Measurements from ENCODE around the gene A2M.
A peak's percentile ranks its signal among the peaks of the same experiment; 100 is the strongest.

Gene A2M

GRCh38 chr12:9120487-9121184, 4.9 kb upstream of the A2M start:
- peaks cover 32% of the 10 kb centered on the region for H3K4me1 ChIP-seq (ENCODE audit: low read length)
- H4K20me1 ChIP-seq (ENCODE audit: insufficient read depth, low read length) = no peaks in the 10 kb centered on the region

GRCh38 chr12:9118158-9118557, 2.4 kb upstream of the A2M start:
- H4K20me1 ChIP-seq (ENCODE audit: insufficient read depth, low read length) = no peaks in the 10 kb centered on the region
- H2AFZ ChIP-seq (ENCODE audit: low read depth, low read length) = no peak overlapping the region
- H3K27ac ChIP-seq (ENCODE audit: low read length) = peak overlapping the region; percentile 68
- peak overlapping the region; percentile 23; the same call in 1 of the 2 replicates for H3K4me3 ChIP-seq (ENCODE audit: low read length)
- no peak for TF ChIP-seq EZH2phosphoT487 (IDR thresholded peaks at IDR 0.05; ENCODE audit: low read depth)
- no peak for TF ChIP-seq CTCF (IDR thresholded peaks at IDR 0.05; ENCODE audit: low read depth, low read length)
- peak overlapping the region; percentile 53 for H3K4me2 ChIP-seq (ENCODE audit: low read length)
- no peaks in the 10 kb centered on the region for H3K36me3 ChIP-seq (replicated peaks; ENCODE audit: low read depth, low read length)
- peaks cover 41% of the 10 kb centered on the region for H3K4me1 ChIP-seq (ENCODE audit: low read length)
- no peaks in the 10 kb centered on the region for H3K79me2 ChIP-seq (ENCODE audit: low read length)
- no peaks in the 10 kb centered on the region for H3K27me3 ChIP-seq (ENCODE audit: low read depth, low read length)
- H3K9me3 ChIP-seq (ENCODE audit: insufficient read depth, low read length) = no peaks in the 10 kb centered on the region
- no peak overlapping the region for H3K9ac ChIP-seq (ENCODE audit: low read length)

More at GRCh38 chr12:9120487-9121184, 4.9 kb upstream of the A2M start:
- Histone ChIP-seq H3K4me3 (ENCODE audit: low read length) (no peak overlapping the region), H2AFZ (ENCODE audit: low read depth, low read length) (no peak overlapping the region), H3K36me3 (replicated peaks; ENCODE audit: low read depth, low read length) (no peaks in the 10 kb centered on the region), H3K9ac (ENCODE audit: low read length) (no peak overlapping the region), H3K9me3 (ENCODE audit: insufficient read depth, low read length) (no peaks in the 10 kb centered on the region), H3K27ac (ENCODE audit: low read length) (no peak overlapping the region), H3K4me2 (ENCODE audit: low read length) (no peak overlapping the region), H3K27me3 (ENCODE audit: low read depth, low read length) (no peaks in the 10 kb centered on the region), H3K79me2 (ENCODE audit: low read length) (no peaks in the 10 kb centered on the region)
- no peak for TF ChIP-seq EZH2phosphoT487 (IDR thresholded peaks at IDR 0.05; ENCODE audit: low read depth)
- TF ChIP-seq CTCF (IDR thresholded peaks at IDR 0.05; ENCODE audit: low read depth, low read length) = no peak

GRCh38 chr12:9114946-9115345, 773 bp downstream of the A2M start:
- no peak overlapping the region for H3K9ac ChIP-seq (ENCODE audit: low read length)
- no peak overlapping the region for H3K4me2 ChIP-seq (ENCODE audit: low read length)
- H3K27ac ChIP-seq (ENCODE audit: low read length) = no peak overlapping the region
- H3K36me3 ChIP-seq (replicated peaks; ENCODE audit: low read depth, low read length) = no peaks in the 10 kb centered on the region
- H3K9me3 ChIP-seq (ENCODE audit: insufficient read depth, low read length) = no peaks in the 10 kb centered on the region
- H4K20me1 ChIP-seq (ENCODE audit: insufficient read depth, low read length) = no peaks in the 10 kb centered on the region
- no peaks in the 10 kb centered on the region for H3K27me3 ChIP-seq (ENCODE audit: low read depth, low read length)
- TF ChIP-seq EZH2phosphoT487 (IDR thresholded peaks at IDR 0.05; ENCODE audit: low read depth) = no peak
- TF ChIP-seq CTCF (IDR thresholded peaks at IDR 0.05; ENCODE audit: low read depth, low read length) = no peak
- no peak overlapping the region for H2AFZ ChIP-seq (ENCODE audit: low read depth, low read length)
- H3K4me3 ChIP-seq (ENCODE audit: low read length) = no peak overlapping the region
- H3K79me2 ChIP-seq (ENCODE audit: low read length) = no peaks in the 10 kb centered on the region
- peaks cover 41% of the 10 kb centered on the region for H3K4me1 ChIP-seq (ENCODE audit: low read length)

GRCh38 chr12:9113987-9114309, 1.8 kb downstream of the A2M start:
- Histone ChIP-seq H4K20me1 (ENCODE audit: insufficient read depth, low read length) (no peaks in the 10 kb centered on the region), H3K79me2 (ENCODE audit: low read length) (no peaks in the 10 kb centered on the region), H3K9ac (ENCODE audit: low read length) (no peak overlapping the region), H3K4me1 (ENCODE audit: low read length) (peaks cover 46% of the 10 kb centered on the region), H3K27me3 (ENCODE audit: low read depth, low read length) (no peaks in the 10 kb centered on the region), H3K4me3 (ENCODE audit: low read length) (no peak overlapping the region), H3K9me3 (ENCODE audit: insufficient read depth, low read length) (no peaks in the 10 kb centered on the region), H3K27ac (ENCODE audit: low read length) (no peak overlapping the region), H2AFZ (ENCODE audit: low read depth, low read length) (no peak overlapping the region), H3K36me3 (replicated peaks; ENCODE audit: low read depth, low read length) (no peaks in the 10 kb centered on the region), H3K4me2 (ENCODE audit: low read length) (no peak overlapping the region)
- TF ChIP-seq EZH2phosphoT487 (IDR thresholded peaks at IDR 0.05; ENCODE audit: low read depth) (no peak), CTCF (IDR thresholded peaks at IDR 0.05; ENCODE audit: low read depth, low read length) (no peak)
